G401.6 (cell line): ENCODE measurements around the gene KLF8.

Experiments
- FAIRE-seq: peaks from 2 replicates; lab custom pipeline; 2012; peaks lifted over from hg19 to GRCh38; lab: Jason Lieb, UNC

Gene KLF8

DNA sequence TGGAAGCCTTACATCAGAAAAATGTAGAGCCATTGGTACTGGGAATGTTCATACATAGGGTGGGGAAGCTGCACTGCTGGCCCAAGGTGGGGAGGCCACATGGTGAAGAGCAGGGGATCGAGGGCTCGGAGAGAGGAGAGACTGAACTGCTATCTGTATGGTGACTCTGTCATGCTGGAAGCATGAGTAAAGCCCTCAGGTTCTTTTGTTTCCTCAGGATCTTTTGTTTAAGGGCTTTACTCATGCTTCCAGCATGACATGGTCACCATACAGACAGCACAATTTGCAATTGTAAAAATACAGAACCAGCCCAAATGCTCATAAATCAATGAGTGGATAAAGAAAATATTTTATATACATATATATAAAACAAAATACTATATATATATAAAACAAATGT, 78.4 kb downstream of the KLF8 start:
- FAIRE-seq: no peak

DNA sequence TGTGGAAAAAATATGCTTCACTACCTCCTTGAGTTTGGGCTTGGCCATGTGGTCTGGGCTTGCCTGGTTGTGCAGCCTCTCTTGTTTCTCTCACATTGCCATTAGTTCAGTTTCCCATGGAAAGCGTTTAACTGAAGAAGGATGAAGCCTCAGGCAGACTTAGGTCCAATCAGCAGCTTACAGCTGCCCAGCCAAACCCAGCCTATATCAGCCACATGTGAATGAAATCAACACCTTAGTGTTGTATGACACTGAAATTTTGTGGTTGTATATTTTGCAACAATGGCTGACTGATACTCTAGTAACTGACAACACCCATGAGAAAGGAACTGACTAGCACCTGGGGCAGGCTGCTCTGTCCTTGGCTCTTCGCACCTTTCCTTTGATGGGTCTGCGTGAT, 81.2 kb downstream of the KLF8 start:
- no peak for FAIRE-seq

DNA sequence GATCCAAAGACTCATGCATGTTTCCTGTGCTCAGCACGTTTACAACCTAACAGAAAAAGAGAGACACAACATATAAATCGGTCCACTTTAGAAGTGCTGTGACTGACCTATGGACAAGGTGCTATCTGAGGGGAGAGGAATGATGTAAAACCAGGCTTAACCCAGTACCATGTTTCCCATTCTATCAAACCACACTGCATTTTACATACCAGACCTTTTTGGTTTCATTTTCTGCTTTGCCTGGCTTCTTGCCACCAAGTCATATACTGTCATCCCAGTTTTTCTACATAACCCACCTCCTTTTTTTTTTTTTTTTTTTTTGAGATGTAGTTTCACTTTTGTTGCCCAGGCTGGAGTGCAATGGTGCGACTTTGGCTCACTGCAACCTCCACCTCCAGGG, 82.2 kb downstream of the KLF8 start:
- no peak for FAIRE-seq

DNA sequence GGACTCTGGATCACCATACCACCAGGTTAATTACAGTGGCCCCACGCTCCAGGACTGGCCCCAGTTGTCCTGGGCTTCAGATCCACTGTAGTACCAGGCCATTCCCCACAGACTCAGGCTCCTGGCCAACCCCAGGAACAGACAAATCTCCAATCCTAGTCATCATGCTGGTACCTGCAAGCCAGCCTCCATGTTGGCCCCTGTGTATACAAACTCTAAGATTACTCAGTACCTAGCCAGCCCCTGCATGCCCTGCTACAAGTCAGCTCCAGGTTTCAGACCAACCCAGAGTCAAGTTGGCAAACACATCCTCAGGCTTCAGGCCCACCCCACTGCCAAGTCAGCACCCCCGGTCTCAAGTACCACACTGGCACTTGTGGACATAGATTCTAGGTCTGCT, 85.9 kb downstream of the KLF8 start:
- no peak for FAIRE-seq

DNA sequence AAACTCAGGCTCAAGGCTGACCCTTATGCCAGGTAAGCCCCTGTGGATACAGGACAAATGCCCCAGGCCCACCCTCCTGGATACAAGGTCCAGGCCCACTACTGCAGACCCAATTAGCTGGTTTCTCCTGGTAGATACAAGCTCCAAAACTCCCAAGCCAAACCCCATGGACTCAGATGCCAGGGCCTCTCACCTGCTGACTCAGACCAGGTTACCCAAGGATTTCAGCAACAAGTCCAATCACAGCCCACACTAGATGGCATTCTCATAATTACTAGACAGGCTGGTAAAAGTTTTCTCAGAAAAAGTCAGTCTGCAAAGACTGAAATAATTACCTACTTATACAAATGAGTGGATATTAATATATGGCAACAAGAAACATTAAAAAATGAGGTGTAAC, 87.0 kb downstream of the KLF8 start:
- FAIRE-seq: no peak
